Stimulated activated CD4-positive, alpha-beta T cell treated with anti-CD3 and anti-CD28 coated beads, Interleukin-4, amount 100 ng/mL, for 4 hours (primary cell): ENCODE measurements around the gene PDE4D.
A peak's percentile ranks its signal among the peaks of the same experiment; 100 is the strongest.
"Not testable (repeated sequence)": the region's sequence is repeated elsewhere in the genome, so short reads cannot be mapped to it uniquely, and the experiment has no call there.

Source experiments
- DNase-seq, 2 experiments: peaks; one replicate each; pipeline ENCODE4 v3.0.0-alpha.2; 2020

Gene PDE4D

DNA sequence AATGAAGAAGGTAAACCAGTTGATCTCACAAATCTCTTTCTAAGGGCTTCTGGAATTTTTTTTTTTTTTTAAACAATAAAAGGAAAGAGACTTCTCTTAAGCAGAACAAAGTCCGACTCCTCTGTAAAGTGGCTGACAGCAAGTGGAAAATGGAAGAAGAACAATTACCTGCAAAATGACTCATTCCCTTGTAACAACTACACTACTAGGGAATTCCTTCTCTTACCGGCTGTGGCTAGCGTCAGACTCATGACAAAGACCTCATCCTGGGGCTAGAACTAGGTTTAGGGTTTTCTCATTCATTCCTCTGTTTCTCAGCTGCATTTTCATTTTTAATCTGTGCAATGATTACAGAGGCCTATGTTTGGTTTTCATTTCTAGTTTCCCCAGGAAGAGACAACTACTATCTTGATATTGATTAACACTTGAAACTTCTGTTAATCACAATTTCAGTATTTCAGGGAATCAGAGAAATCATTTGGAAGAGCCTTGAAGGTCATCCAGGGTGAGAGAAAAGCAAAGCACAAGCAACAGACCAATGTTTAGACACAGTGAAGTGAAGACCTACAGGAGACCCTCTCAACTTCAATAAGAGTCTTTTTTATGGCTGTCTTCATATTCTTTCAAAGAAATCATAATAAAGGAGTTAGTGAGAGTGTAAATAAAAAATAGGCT is 872.8 kb downstream of the PDE4D start:
- peak; percentile 11 to 29 for DNase-seq

DNA sequence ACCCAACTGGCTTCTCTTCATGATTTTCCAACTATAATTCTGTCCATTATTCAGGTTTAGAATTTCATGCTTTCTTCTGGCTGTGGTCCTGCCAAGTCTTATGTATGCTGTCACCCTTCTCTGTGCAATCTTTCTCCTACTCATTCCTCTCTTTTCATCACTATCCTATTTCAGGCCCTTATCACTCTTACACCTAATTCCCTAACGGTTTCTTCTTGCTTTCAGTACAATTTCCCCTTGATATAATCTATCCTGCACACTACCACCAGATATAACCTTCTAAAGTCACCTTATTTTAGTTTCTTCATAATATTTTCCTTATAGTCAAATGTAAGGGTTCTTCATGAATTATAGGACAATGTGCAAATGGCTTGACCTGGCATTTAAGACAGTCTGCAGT is 874.4 kb downstream of the PDE4D start:
- no peak for DNase-seq

DNA sequence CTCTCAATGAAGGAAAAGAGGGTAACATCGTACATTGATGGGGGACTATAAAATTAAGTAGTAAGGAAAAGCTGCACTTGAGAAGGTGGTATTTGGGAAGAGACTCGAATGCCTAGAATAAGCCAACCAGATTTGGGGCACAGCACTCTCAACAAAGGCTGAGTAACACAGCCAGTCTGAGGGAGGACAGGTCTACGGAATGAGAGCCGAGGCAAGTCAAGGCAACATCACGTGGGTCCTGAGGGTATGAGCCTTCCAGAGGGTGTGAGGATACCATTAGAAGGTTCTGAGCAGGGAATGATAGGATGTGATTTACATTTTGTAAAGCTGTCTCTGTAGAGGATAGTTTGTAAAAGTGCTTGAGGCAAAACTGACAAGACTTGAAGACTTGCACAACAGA is 876.6 kb downstream of the PDE4D start:
- no peak for DNase-seq

DNA sequence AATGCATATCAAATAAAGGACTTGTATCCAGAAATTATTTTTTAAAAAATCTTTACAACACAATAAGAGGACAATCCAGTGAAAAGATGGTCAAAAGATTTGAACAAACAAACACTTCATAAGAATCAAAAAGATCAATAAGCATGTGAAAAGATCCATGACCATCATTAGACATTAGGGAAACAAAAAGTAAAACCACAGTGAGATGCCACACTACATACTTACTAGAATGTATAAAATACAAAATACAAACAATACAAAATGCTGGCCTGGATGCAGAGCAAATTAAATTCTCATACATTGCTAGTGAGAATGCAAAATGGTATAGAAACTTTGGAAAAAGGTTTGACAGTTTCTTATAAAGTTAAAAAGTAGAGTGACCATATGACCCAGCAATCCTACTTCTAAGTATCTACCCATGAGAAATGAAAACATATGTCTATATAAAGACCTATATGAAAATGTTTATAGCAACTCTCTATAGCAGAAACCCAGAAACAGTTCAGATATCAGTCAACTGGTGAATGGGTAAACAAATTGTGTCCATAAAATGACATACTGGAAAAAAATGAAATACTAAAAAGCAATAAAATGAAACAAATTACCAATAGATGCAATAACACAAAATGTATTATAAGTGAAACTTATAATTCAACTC is 884.6 kb downstream of the PDE4D start:
- no peak for DNase-seq

DNA sequence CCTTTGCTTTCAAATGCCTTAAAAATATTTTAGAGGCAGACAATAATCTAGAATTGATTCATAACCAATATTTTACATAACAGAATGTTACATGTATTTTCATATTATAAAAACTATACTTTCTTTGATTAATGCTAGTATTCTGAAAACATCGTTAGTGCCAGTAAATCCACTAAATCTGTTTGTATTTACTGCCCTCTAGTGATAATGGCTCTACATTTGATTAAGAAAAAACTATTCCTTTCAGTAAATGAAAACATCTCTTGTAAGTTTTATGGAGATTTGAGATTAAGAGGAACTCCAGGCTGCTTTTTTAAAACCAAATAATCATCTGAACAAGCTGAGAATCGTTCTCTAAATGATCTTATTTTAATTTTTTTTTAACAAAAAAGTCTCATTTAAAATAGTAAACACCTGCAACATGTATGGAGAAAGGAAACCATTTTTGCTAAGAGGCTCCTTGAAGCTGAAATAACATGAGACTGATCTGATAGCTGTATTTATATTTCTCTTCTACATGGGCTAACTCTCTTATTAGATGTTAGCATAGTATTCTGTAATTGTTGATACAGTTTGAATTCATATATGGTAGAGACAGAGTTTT is 886.0 kb downstream of the PDE4D start:
- DNase-seq = no peak

DNA sequence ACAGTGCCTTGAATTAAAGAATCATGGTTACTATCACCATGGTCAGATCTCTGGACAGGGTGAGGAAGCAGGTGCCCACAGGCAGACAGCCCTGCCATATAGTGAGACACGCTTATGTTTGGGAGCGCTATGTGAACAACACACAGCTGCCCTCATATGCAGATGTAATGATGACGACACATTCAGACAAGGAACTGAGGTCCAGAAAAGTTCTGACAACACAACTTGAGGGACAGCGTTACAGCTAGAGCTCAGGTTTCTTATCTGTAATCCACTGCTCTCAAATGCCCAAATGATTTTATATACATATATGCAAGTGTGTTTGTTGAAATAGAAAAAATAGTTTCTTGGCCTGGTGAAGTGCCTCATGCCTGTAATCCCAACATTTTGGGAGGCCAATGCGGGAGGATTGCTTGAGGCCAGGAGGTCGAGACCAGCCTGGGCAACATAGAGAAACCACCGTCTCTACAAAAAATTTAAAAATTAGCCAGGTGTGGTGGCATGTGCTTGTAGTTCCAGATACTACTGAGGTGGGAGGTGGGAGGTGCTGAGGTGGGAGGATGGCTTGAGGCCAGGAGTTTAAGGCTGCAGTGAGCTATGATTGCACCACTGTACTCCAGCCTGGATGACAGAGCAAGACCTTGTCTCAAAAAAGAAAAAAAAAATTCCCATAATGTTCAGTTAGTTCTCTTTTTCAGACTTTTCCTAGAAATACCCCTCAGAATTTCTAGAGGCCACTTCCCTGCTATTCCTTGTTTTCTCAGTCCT is 887.4 kb downstream of the PDE4D start:
- no peak for DNase-seq

DNA sequence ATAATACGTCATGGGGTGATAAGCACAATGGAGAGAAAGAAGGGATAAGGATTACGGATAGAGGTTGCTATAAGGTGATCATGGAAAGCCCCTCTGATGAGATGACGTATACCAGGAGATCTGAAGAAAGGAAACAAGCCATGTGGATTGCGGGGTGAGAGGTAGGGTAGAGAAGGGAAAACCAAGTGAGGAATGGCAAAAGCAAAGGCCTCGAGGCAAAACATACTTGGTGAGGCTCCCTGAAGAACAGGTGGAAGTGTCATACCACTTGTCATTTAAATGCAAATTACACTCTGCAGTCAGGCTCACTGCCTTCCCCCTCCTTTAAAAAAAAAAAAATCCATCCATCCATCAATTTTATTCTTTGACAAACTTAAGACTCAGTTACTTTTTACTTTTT is 889.9 kb downstream of the PDE4D start:
- DNase-seq = no peak

DNA sequence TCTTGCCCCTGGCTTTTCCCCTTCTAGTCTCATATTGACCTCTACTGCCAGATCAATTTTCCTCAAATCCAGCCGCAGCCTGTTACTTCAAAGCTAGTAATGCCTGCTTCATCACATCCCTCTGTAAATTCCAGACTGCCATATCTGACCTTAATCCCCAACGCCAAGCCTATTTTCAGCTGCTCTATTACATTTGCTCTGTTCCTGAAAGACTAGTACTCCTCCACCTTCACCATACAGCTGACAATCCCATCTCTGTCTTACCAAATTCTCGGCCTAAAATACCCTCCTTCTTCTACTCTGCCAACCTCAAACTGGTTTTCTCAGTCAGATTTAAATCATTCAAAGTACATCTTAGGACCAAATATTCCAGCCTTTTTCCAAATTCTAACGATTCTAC is 890.4 kb downstream of the PDE4D start:
- no peak for DNase-seq

DNA sequence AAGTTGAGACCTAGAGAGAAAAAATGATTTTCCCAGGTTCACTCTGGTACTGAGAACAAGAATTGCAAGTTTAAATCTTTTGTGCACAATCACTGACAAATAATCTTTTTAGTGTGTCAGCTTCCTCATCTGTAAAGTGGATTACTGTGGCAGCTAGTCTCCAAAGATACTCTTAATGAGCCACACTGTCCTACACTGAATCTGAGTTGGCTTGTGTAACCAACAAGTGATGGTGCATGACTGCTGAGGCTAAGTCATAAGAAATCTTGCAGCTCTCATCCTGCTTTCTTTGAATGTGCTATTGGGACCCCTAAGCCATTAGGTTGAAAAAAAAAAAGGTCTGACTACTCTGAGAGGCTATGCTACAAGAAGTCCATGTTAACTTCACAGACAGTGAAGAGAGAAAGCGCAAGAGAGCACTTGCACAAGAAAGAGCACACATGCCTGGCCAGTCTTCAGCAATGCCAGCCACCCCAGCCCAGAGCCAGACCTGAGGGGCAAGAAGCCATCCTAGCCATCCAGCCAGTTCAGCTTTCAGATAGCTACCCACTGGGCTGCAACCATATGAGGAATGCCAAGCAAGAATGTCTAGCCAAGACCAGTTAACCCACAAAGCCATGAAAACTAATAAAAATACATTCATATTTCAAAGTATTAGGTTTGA is 891.2 kb downstream of the PDE4D start:
- DNase-seq = no peak

DNA sequence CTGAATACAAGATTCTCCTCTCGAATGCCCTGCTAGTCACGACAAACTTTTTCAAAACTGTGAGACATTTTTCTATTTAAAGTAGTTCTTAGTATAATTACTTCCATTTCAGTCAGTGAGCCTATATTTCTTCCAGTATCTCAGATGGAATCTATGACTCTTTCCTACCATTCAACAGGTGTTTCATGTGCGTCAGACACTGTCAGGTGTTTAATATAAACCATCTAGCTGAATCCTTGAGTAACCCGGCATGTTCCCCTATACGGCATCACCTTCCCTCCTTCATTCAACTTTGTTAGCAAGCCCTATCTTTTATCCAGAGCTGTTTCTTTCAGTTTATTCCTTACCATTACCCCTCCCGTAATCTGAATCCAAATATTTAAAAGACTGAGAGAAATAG is 891.8 kb downstream of the PDE4D start:
- DNase-seq = no peak

DNA sequence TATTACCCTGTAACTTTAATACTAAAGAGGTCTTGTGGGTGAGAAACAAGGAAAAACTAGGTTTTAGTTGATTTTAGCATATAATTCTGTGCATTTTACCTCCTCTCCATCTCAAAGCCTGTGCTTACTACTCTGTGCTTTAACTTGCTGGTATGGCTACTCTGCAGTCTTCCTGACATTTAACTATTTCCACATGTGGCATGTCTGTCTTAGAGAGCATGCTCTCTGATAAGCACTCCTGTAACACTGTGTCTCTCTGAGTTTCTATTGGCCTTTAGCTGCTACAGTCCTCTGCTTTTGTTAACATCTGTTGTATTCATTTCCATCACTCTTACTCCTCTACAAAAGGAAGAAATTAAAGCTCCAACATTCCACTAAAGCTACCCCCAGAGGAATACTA is 892.4 kb downstream of the PDE4D start:
- no peak for DNase-seq

DNA sequence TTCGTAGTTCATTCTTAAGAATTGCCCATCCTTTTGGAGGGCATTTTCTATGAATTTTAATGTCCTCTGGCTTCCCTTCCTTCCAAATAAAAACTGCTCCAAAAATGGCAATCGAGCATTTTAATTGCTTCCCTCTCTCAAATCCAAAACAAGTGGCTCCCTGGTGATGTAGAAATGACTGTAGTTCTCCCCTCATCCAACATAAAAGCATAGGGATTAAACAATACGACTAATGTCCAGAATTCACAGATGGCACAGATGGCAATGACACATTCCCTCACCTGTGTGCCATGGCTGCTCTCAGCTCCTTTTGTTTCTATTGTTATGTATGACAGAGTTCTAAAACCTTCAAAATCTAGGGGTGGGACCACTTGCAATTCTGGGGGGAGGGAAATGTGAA is 893.3 kb downstream of the PDE4D start:
- DNase-seq = no peak

DNA sequence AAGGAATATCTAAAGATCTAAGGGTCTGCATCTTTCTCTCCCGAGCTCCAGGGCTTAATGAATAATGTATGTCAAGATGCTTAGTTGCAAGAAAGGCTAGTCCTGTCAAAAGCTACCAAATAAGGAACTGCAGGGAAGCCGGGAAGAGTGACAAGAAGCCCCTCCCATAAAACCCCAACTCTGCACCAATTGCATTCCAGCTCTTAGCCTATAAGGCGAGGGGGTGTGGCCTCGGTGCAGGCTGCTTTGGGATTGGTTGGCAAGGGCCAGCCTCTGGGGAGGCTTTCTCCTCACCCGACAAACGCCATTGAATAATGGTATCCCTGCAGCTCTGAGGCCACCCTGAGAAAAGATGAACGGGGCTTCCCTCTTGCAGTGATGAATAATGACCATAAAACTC is 893.7 kb downstream of the PDE4D start:
- no peak for DNase-seq

DNA sequence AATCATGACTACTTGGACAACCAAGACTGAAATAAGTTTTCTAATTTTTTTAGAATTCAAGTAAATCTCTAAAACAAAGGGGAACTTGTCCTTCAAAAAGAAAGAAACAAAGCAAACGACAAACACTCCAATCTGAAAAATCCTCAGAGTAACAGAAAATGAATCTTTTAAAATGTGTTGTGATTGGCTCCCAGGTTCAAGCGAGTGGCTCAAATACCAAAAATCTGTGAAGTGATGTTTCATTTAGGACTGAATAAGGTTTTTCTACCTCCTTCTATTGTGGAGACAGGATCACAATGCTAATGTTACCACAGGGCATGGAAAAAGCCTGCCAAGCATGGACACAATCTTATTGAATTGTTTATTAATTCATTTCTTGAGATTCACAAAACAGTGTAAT is 895.0 kb downstream of the PDE4D start:
- DNase-seq = no peak

DNA sequence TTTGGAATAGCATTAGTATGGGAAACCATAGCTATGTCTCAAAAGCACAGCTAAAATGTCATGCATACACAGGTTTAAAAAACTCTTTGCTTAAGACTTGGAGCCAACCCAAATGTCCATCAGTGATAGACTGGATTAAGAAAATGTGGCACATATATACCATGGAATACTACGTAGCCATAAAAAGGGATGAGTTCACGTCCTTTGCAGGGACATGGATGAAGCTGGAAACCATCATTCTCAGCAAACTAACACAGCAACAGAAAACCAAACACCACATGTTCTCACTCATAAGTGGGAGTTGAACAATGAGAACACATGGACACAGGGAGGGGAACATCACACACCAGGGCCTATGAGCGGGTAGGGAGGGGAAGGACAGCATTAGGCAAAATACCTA is 897.7 kb downstream of the PDE4D start:
- not testable (repeated sequence) for DNase-seq

DNA sequence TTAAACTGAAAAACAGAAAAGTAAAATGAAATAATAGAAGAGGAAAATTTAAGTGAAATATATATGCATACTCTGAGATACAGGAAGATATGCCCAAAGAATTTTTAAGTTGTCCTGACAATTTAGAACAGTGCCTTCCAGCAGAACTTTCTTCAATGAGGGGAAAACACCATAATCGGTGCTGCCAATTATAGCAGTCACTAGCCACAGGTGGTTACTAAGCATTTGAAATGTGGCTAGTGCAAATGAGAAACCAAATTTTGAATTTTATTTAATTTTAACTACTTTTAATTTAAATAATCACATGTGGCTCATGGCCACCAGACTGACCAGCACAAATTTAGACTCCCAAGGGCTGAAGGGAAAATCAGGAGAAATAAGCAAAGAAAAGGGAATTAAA is 900.1 kb downstream of the PDE4D start:
- no peak for DNase-seq

DNA sequence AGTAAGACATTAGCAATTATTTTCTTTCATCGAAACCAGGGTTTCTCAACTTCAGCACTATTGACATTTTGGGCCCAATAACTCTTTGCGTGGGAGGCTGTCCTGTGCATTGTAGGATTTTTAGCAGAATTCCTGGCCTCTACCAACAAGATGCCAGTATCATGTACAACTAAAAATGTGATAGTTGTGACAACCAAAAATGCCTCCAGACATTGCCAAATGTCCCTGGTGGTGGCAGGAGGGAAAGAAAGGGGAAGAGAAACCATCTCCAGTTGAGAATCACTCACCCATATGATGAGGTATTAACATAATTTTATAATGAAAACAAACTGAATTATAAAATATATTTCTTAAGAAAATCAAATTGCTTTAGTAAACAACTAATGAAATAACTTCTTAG is 904.6 kb downstream of the PDE4D start:
- no peak for DNase-seq

DNA sequence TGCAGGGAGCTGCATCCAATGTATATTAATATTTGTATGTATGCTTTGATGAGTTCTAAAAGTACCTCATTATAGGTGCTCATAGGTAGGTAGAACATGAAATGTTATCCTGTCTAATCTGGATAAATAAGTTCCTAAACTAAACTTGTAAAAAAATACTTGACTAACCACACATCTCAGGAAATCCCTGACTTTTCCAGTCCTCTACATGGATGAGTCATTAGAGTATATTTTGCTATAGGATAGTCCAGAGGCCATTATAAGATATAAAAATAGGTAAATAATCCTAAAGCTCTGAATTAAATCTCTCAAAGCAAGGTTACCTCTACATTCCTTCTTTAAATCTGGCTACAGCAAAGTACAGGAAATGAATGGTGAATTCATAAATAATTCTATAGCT is 906.3 kb downstream of the PDE4D start:
- DNase-seq = no peak

DNA sequence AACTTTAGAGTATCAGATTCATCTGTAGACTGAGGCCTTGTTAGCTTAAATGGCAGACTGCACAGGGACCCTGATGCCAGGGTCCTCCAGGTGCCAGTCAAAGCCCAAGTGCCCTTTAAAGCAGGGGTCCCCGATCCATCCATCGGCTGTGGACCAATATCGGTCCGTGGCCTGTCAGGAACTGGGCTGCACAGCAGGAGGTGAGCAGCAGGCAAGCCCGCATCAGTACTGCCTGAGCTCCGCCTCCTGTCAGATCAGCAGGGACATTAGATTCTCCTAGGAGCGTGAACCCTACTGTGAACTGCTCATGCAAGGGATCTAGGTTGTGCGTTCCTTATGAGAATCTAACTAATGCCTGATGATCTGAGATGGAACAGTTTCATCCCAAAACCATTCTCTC is 907.2 kb downstream of the PDE4D start:
- no peak for DNase-seq

DNA sequence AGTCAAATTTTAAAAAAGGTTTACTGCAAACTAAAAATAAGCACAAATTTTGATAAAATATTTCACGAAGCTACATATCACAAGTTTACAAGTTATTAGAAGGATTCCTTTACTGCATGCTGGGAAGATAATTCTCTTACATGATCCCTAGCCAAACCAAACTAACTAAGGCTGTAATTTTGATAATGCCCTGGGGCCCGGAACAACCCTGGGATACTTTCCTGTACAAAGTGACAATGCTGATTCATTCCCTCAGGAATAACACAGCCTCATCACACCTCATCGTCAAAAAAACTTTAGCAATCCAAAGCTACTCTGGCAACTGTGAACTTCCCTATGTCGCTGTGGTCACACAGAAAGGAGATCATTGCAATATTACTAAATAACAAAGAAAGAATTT is 907.8 kb downstream of the PDE4D start:
- no peak for DNase-seq

DNA sequence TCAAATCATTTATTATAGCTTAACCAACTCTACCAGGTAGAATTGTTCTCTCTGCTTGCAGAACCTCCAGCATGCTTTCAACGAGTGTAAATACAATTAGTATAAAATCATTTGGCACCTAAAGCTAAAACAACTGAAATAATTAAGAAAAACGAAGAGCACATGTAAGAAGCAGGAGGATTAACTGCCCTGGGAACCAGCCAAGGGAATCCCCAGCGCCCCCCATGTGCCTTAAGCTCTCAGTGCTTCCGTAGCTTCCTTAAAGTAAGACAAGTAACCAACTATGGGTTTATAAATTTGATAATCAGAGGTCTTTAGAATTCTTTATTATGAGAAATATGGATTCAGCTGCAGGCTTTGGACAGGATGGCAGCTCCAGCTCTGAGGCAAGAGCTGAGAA is 908.2 kb downstream of the PDE4D start:
- no peak for DNase-seq

DNA sequence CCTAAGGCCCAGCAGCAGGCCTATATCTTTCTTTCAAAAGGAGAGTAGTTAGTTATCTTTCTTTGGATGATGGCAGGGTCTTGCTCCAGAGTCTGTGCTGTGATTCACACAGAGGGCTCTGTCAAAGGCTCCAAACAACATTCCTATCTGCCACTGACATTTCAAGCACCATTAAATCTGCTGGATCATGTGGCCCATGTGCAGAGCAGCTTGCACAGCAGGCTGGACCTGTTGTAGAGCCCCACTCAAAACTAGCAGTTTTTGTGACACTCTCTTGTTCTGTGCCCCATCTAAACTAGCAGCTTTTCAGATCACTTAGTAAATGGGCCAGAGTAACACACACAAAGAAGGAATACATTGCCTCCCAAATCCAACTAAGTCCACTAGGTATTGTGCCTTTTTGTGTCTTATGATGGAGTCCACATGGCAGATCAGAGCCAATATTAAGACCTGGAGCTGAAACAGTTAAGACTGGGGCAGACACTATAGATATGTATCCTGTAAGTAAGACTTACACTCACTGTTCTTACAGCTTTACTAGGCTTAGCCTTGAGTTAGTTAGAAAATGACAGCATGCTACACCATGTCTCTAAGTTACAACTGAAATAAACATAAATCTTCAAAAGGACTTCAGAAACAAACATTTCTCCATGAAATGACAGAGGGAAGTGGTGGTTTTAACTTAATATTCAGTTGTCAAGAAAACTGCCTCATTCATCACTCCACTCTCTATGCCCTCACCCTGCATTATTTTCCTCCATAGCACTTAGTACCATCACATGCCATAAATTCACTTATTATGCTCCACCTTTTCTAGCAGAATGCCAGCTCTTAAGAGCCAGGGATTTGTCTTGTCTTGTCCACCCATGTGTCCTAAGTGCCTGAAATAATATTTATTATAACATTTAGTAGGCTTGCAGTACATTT is 909.7 kb downstream of the PDE4D start:
- no peak for DNase-seq
